D721Med (cell line): ENCODE measurements around the gene PCSK6.

ENCODE experiments used
- DNase-seq: peaks from one replicate; pipeline ENCODE4 v3.0.0; 2011; ENCODE audit warnings: low spot score; ENCODE audit not compliant: insufficient read length
- FAIRE-seq: peaks from 2 replicates; lab custom pipeline; 2011; peaks lifted over from hg19 to GRCh38; lab: Jason Lieb, UNC
- TF ChIP-seq, protein P1 (sequence below): IDR thresholded peaks from 2 replicates; pipeline ENCODE4 v1.5.1; 2012; ENCODE audit warnings: mild to moderate bottlenecking, control low read depth; ENCODE audit not compliant: insufficient read depth; ENCODE audit errors: missing control alignments

Gene PCSK6

DNA sequence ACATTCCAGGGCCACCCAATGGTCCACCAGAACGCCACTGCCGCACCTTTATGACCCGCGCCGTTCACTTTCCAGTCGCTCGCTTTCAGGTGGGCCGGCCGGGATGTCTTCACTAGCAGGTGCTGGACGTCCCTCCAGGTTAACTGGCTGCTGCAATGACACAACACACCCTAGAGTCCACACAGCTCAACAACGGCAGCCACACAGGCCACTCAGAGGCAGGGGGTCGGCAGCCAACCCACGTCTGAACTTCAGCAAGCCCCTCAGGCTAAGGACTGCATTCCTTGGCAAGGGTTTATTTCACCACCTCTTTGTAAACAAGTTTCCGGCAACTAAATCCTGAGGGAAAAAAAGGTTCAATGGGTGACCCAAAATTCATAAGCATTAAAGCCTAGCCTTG lies 105.2 kb downstream of the PCSK6 start:
- TF ChIP-seq, protein P1, sequence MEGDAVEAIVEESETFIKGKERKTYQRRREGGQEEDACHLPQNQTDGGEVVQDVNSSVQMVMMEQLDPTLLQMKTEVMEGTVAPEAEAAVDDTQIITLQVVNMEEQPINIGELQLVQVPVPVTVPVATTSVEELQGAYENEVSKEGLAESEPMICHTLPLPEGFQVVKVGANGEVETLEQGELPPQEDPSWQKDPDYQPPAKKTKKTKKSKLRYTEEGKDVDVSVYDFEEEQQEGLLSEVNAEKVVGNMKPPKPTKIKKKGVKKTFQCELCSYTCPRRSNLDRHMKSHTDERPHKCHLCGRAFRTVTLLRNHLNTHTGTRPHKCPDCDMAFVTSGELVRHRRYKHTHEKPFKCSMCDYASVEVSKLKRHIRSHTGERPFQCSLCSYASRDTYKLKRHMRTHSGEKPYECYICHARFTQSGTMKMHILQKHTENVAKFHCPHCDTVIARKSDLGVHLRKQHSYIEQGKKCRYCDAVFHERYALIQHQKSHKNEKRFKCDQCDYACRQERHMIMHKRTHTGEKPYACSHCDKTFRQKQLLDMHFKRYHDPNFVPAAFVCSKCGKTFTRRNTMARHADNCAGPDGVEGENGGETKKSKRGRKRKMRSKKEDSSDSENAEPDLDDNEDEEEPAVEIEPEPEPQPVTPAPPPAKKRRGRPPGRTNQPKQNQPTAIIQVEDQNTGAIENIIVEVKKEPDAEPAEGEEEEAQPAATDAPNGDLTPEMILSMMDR, result no peak
- no peak for FAIRE-seq

DNA sequence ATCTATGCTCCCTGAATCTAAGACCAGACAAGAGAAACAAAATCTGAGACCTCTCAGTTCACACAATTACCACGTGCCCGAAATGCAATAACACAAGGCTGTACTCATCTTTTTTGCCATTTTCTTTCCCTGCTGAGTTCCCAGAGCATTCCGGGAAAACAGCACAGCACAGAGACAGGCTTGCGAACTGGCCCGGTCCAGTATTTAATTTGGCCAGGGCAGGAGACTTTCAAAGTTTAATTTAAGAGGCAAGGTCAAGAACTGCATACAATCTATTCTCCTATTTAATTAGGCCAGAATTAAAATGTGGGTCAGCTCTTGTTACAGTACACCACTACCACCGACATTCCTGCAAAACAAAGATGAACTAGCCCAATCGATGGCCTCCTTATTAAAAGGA lies 107.0 kb downstream of the PCSK6 start:
- no peak for DNase-seq
- TF ChIP-seq, protein P1, result no peak
- FAIRE-seq, result no peak

More for the DNA sequence above, 105.2 kb downstream of the PCSK6 start:
- no peak for DNase-seq

DNA sequence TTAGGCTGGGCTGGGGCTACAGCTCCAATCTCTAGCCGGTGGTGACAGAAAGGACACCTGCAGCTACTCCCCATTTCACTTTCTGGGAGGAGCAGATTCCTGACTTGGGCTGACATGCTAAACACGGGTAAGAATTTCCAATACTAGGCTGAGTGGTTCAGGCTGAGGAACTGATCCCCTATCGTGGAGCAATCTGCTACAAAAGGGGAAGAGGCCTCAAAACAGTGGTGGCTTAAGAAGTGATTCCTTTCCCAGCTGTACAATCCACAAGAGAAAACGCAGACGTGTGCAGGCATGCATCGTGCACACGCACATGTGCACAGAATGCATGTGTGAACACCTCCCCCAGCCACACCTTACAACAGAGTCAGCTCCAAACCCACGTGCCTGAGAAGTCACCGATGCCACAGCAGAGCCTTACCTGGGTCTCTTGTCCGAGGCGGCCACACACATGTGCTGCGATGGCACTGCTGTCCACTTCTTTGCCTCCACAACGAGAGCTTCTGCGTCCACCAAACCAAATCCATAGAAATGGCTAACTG lies 107.8 kb downstream of the PCSK6 start:
- TF ChIP-seq, protein P1, result no peak
- FAIRE-seq, result no peak
- DNase-seq, result no peak

DNA sequence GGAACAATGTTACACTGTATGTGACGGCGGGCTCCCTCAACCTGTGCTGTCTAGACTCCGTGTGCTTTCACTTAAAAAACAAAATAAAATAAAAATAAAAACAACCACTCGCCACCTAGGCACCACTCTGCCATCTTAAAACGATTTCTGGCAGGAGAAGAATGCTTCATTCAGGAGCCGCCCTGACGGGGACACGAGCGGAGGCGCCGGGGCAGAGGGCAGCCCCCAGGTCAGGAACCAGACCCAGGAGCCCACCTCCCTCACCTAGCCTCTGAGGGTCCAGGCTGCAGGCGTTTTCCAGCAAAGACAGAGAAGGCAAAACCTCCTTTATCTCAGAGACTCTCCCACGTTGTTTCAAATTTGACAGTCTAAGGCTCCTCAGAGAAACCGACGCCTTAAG lies 109.4 kb downstream of the PCSK6 start:
- DNase-seq (no peak), FAIRE-seq (no peak)
- TF ChIP-seq, protein P1, result no peak

DNA sequence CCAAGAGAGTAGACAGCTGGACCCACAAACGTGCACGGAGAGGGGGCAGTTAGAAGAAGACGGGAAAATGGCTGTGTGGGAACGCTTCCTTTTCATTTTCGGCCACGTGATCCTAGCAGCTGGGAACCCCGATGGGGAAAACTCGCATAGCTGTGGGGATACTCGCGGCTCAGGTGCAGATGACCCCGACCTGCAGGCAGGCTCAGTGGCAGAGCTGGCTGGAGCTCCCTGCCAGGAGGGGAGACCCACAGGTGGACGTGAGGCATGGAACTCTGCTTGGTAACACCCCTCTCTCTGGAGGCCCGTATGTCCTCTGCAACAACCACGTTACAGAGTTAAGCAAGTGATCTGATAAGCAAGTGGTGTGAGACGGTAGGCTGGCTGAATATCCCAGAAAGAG lies 109.9 kb downstream of the PCSK6 start:
- DNase-seq (no peak), FAIRE-seq (no peak)
- TF ChIP-seq, protein P1, result no peak

DNA sequence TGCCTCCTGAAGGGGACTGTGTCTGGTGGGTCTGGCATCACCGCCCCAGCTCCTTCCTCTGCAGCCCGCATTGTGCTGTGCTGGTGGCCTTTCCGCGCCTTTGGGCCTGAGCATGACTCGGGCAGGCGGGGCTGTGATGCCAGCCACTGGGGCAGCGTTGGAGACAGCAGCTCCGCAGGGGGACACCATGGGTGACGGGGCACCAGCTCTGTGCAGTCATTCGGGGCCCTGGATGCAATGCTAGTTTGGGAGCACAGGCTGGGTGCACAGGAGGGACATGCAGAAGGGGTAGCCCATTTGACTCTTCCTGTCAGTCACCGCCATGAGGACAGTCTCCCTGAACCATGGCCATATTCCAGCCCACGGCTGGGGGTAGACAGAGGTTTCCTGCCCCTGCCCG lies 110.6 kb downstream of the PCSK6 start:
- FAIRE-seq, result no peak
- DNase-seq, result no peak
- TF ChIP-seq, protein P1, result no peak

DNA sequence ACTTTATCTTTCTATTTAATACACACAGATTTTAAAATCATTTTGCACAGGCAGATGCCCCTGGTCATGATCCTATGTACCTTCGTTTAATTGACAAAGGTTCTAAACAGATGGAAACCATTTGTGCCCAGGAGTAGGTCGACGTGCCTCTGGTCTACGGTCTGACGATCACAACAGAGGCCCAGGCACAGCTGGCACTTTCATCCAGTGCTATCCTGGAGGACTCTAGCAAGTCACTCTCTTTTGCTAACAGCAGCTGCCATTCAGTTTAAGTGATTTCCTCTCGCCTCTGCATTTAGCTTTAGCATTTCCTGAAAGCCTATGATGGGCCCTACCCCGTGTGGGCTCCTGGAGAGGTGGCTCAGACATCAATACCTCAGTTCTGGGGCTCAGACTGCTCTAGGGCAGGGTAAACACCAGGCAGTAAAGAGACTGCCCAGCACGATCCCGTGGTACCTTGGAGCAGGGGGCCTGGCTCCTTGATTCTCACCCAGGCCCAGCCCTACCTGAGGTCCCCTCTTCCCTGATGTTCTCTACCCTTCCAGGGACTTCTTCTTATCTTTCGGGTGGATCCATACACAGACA lies 111.2 kb downstream of the PCSK6 start:
- TF ChIP-seq, protein P1, result no peak
- DNase-seq (no peak), FAIRE-seq (no peak)
